Trophoblast cell (in vitro differentiated cells and primary cell): Measurements from ENCODE around the gene EHD2.
A peak's percentile ranks its signal among the peaks of the same experiment; 100 is the strongest.

Experiments used
- DNase-seq, 2 donors: peaks; one replicate each; pipeline ENCODE4 v3.0.0-alpha.2; 2016
- H2AFZ ChIP-seq: 2 replicates; pipeline ENCODE4 v1.6.1; 2013; ENCODE audit warnings: low read length, moderate library complexity, mild to moderate bottlenecking; ENCODE audit not compliant: insufficient read depth, poor library complexity
- H2AK5ac ChIP-seq: 2 replicates; pipeline ENCODE4 v1.6.1; 2013; ENCODE audit warnings: mild to moderate bottlenecking, low read length
- H2BK120ac ChIP-seq: 2 replicates; pipeline ENCODE4 v1.6.1; 2013; ENCODE audit warnings: low read length, mild to moderate bottlenecking, moderate library complexity; ENCODE audit not compliant: insufficient read depth, poor library complexity
- H2BK12ac ChIP-seq: 2 replicates; pipeline ENCODE4 v1.6.1; 2013; ENCODE audit warnings: mild to moderate bottlenecking, low read length, moderate library complexity
- H2BK5ac ChIP-seq: 2 replicates; pipeline ENCODE4 v1.6.1; 2013; ENCODE audit warnings: low read length, low read depth, moderate library complexity, mild to moderate bottlenecking; ENCODE audit not compliant: poor library complexity
- H3K14ac ChIP-seq: 2 replicates; pipeline ENCODE4 v1.6.1; 2013; ENCODE audit warnings: mild to moderate bottlenecking, low read length
- H3K18ac ChIP-seq: 2 replicates; pipeline ENCODE4 v1.6.1; 2013; ENCODE audit warnings: mild to moderate bottlenecking, low read length
- H3K23ac ChIP-seq: 2 replicates; pipeline ENCODE4 v1.6.1; 2013; ENCODE audit warnings: low read length
- H3K27ac ChIP-seq: 2 replicates; pipeline ENCODE4 v1.5.1; 2013; ENCODE audit warnings: low read depth, mild to moderate bottlenecking, inconsistent platforms, low read length, moderate library complexity
- H3K27me3 ChIP-seq: 2 replicates; pipeline ENCODE4 v1.6.1; 2013; ENCODE audit warnings: inconsistent platforms, mild to moderate bottlenecking, low read length, moderate library complexity; ENCODE audit not compliant: insufficient read depth
- H3K36me3 ChIP-seq, 2 experiments: 1 replicate in 1 of 2; 2 replicates in 1 of 2; pipeline ENCODE4 v1.6.1; 2013; ENCODE audit warnings: low read length in 2 of 2, mild to moderate bottlenecking in 2 of 2, moderate library complexity in 1 of 2; ENCODE audit not compliant: insufficient read depth in 2 of 2, control insufficient read depth in 1 of 2
- H3K4ac ChIP-seq: 2 replicates; pipeline ENCODE4 v1.6.1; 2013; ENCODE audit warnings: low read depth, mild to moderate bottlenecking, low read length, moderate library complexity
- H3K4me1 ChIP-seq, 2 experiments: 1 replicate in 1 of 2; 2 replicates in 1 of 2; pipeline ENCODE4 v1.6.1; 2013; ENCODE audit warnings: low read length in 2 of 2, mild to moderate bottlenecking in 2 of 2, moderate library complexity in 1 of 2; ENCODE audit not compliant: insufficient read depth in 2 of 2, control insufficient read depth in 1 of 2
- H3K4me2 ChIP-seq: 2 replicates; pipeline ENCODE4 v1.6.1; 2013; ENCODE audit warnings: inconsistent platforms, mild to moderate bottlenecking, low read length, moderate library complexity
- H3K4me3 ChIP-seq: 2 replicates; pipeline ENCODE4 v1.5.1; 2013; ENCODE audit warnings: mild to moderate bottlenecking, low read depth, low read length, inconsistent platforms
- H3K79me1 ChIP-seq: one replicate; pipeline ENCODE4 v1.6.1; 2013; ENCODE audit warnings: low read length
- H3K79me2 ChIP-seq: 2 replicates; pipeline ENCODE4 v1.6.1; 2013; ENCODE audit warnings: low read length, mild to moderate bottlenecking; ENCODE audit not compliant: control insufficient read depth, insufficient read depth, poor library complexity
- H3K9ac ChIP-seq: 2 replicates; pipeline ENCODE4 v1.6.1; 2013; ENCODE audit warnings: mild to moderate bottlenecking, low read length
- H3K9me3 ChIP-seq: 2 replicates; pipeline ENCODE4 v1.6.1; 2013; ENCODE audit warnings: low read depth, mild to moderate bottlenecking, control low read depth, inconsistent platforms, low read length; ENCODE audit not compliant: insufficient read depth
- H4K12ac ChIP-seq: 2 replicates; pipeline ENCODE4 v1.6.1; 2013; ENCODE audit warnings: low read depth, mild to moderate bottlenecking, low read length, moderate library complexity
- H4K8ac ChIP-seq: 2 replicates; pipeline ENCODE4 v1.6.1; 2013; ENCODE audit warnings: low read depth, mild to moderate bottlenecking, low read length, moderate library complexity
- H4K91ac ChIP-seq: one replicate; pipeline ENCODE4 v1.6.1; 2013; ENCODE audit warnings: low read depth, mild to moderate bottlenecking, low read length, moderate library complexity
- WGBS: extraction: QIAGEN DNeasy Blood & Tissue Kit; methylation state at CpG from one replicate; pipeline ENCODE4 v1.1.7; 2013; ENCODE audit warnings: missing lambda C conversion rate; ENCODE audit not compliant: insufficient read length, insufficient coverage; ENCODE audit errors: extremely low coverage; 5-methylcytosine and 5-hydroxymethylcytosine counted together

EHD2 gene

GRCh38 chr19:47740866-47741519 lies 27.8 kb downstream of the EHD2 start:
- Histone ChIP-seq H3K79me2 (peaks cover 5% of the 10 kb centered on the region), H2AK5ac (no peak overlapping the region), H2AFZ (no peak overlapping the region), H2BK12ac (no peak overlapping the region), H3K36me3 (peaks cover 16 to 17% of the 10 kb centered on the region in 2 experiments), H3K79me1 (peaks cover 10% of the 10 kb centered on the region), H3K4ac (no peak overlapping the region), H3K18ac (no peak overlapping the region), H2BK5ac (no peak overlapping the region), H3K9ac (no peak overlapping the region), H3K14ac (no peak overlapping the region), H3K4me1 (peaks cover 4 to 6% of the 10 kb centered on the region in 2 experiments), H4K8ac (no peak overlapping the region), H3K4me3 (no peak overlapping the region), H2BK120ac (no peak overlapping the region), H3K9me3 (peaks cover 2% of the 10 kb centered on the region), H3K23ac (no peak overlapping the region), H4K12ac (no peak overlapping the region), H3K4me2 (no peak overlapping the region), H4K91ac (no peak overlapping the region), H3K27me3 (no peaks in the 10 kb centered on the region), H3K27ac (no peak overlapping the region)
- no CpG with 5 or more reads among the region's 48 CpGs for WGBS
- no peak for DNase-seq

- H3K4ac ChIP-seq, result no peak overlapping the region
- peaks cover 4 to 6% of the 10 kb centered on the region in 2 experiments for H3K4me1 ChIP-seq
- no peak overlapping the region for H2AK5ac ChIP-seq
- no peak overlapping the region for H4K91ac ChIP-seq
- no peak overlapping the region for H4K12ac ChIP-seq
- no peak for DNase-seq
- H3K23ac ChIP-seq, result no peak overlapping the region
- H4K8ac ChIP-seq, result no peak overlapping the region
- H3K27ac ChIP-seq, result no peak overlapping the region
- no peak overlapping the region for H3K18ac ChIP-seq
- H3K79me2 ChIP-seq, result peaks cover 5% of the 10 kb centered on the region
- H3K79me1 ChIP-seq, result peaks cover 10% of the 10 kb centered on the region
- peaks cover 11 to 15% of the 10 kb centered on the region in 2 experiments for H3K36me3 ChIP-seq
- WGBS, result no CpG with 5 or more reads among the region's 15 CpGs
- no peak overlapping the region for H3K9ac ChIP-seq
- no peak overlapping the region for H2AFZ ChIP-seq
- no peak overlapping the region for H3K4me2 ChIP-seq
- H2BK120ac ChIP-seq, result no peak overlapping the region
- no peak overlapping the region for H2BK5ac ChIP-seq
- H2BK12ac ChIP-seq, result no peak overlapping the region
- no peak overlapping the region for H3K4me3 ChIP-seq
- no peaks in the 10 kb centered on the region for H3K27me3 ChIP-seq
- H3K9me3 ChIP-seq, result peaks cover 2% of the 10 kb centered on the region
- H3K14ac ChIP-seq, result no peak overlapping the region
Measured at GRCh38 chr19:47741544-47742140, 28.4 kb downstream of the EHD2 start.

DNA sequence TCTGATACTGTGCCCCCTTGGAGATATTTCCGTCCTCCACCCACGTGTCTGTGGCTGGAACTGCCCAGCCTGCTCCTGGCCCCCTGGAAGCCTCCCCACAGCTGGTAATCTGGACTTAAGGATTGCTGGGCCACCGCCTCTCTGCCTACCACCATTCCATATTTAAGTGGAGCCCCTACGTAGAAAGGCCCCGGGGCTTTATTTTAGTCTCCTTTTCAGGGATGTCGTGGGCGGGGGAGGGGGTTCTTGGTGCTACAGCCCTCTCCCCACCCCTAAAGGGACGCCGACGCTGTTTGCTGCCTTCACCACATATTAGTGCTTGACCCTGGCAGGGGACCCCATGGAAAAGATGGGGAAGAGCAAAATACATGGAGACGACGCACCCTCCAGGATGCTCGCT lies 29.4 kb downstream of the EHD2 start:
- Histone ChIP-seq H3K79me1 (peaks cover 10% of the 10 kb centered on the region), H2AK5ac (no peak overlapping the region), H3K27ac (no peak overlapping the region), H3K9me3 (peaks cover 2% of the 10 kb centered on the region), H3K18ac (peak overlapping the region; percentile 17), H2BK120ac (peak overlapping the region; percentile 18), H3K79me2 (peaks cover 5% of the 10 kb centered on the region), H2BK12ac (peak overlapping the region; percentile 10), H3K4ac (no peak overlapping the region), H3K4me3 (no peak overlapping the region), H3K4me1 (peaks cover 4 to 6% of the 10 kb centered on the region in 2 experiments), H4K8ac (peak overlapping the region; percentile 89), H3K14ac (peak overlapping the region; percentile 23), H3K27me3 (no peaks in the 10 kb centered on the region), H4K91ac (peak overlapping the region; percentile 84), H2AFZ (no peak overlapping the region), H4K12ac (peak overlapping the region; percentile 34), H3K36me3 (peaks cover 13 to 19% of the 10 kb centered on the region in 2 experiments), H3K9ac (no peak overlapping the region), H3K4me2 (peak overlapping the region; percentile 91), H3K23ac (no peak overlapping the region), H2BK5ac (no peak overlapping the region)
- no peak for DNase-seq
- no CpG with 5 or more reads among the region's 13 CpGs for WGBS

DNA sequence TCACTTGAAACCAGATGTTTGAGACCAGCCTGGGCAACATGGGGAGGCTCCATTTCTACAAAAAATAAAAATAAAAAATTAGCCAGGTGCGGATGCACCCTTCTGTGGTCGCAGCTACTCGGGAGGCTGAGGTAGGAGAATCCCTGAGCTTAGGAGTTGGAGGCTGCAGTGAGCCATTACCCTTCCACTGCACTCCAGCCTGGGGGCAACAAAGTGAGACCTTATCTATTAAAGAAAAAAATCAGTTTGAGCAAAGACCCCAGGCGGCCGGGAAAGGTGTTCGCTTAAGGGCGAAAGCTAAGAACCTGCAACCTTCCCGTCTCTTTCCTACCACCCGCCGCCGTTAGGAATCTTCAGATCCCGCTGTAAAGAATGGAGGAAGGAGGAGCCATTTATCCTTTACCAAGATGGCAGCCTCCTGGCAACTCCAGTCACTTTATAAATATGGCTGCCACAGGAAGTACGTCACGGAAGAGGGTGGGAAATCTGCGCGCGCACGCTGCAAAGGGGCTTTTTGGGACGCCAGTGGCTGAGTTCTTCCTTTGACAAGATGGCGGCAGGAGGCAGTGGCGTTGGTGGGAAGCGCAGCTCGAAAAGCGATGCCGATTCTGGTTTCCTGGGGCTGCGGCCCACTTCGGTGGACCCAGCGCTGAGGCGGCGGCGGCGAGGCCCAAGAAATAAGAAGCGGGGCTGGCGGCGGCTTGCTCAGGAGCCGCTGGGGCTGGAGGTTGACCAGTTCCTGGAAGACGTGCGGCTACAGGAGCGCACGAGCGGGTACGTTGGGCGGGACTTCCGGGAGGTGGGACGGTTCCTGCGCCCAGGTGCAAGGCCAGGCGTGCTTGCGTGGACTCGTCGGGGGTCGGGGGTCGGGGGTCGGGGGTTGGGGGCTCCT lies 32.0 kb downstream of the EHD2 start, which contains the start of gene NOP53:
Gene NOP53, plus strand, starts transcription at position 537 of the 892 bp plus-strand sequence. Its CDS starts 14 bp downstream, at position 551.
- peak within 1 kb of the TSS; percentile 92 for H3K14ac ChIP-seq
- peaks cover 5% of the 10 kb centered on the region for H3K79me2 ChIP-seq
- no peak within 1 kb of the TSS for H2BK12ac ChIP-seq
- peak within 1 kb of the TSS; percentile 98 for H2BK5ac ChIP-seq
- peak within 1 kb of the TSS; percentile 72 for H3K4ac ChIP-seq
- H2AK5ac ChIP-seq, result no peak within 1 kb of the TSS
- no peaks in the 10 kb centered on the region for H3K27me3 ChIP-seq
- peak within 1 kb of the TSS; percentile 90 for H2BK120ac ChIP-seq
- H4K91ac ChIP-seq, result peak within 1 kb of the TSS; percentile 97
- peak within 1 kb of the TSS; percentile 99 for H4K8ac ChIP-seq
- no peaks in the 10 kb centered on the region for H3K9me3 ChIP-seq
- H3K79me1 ChIP-seq, result peaks cover 10% of the 10 kb centered on the region
- peak within 1 kb of the TSS; percentile 83 for H3K4me3 ChIP-seq
- H3K9ac ChIP-seq, result peak within 1 kb of the TSS; percentile 28
- H3K27ac ChIP-seq, result peak within 1 kb of the TSS; percentile 74
- H4K12ac ChIP-seq, result peak within 1 kb of the TSS; percentile 99
- peaks cover 26 to 37% of the 10 kb centered on the region in 2 experiments for H3K36me3 ChIP-seq
- H3K4me2 ChIP-seq, result peak within 1 kb of the TSS; percentile 72
- no CpG with 5 or more reads among the region's 53 CpGs for WGBS
- H3K18ac ChIP-seq, result peak within 1 kb of the TSS; percentile 98
- peak; percentile 97 to 100 for DNase-seq
- H3K23ac ChIP-seq, result no peak within 1 kb of the TSS
- peak within 1 kb of the TSS; percentile 97 for H2AFZ ChIP-seq
- H3K4me1 ChIP-seq, result peaks cover 4 to 6% of the 10 kb centered on the region in 2 experiments
